ENCODE data around the gene GRB14.
"Not testable (repeated sequence)": the region's sequence is repeated elsewhere in the genome, so short reads cannot be mapped to it uniquely, and the experiment has no call there.

The GRB14 gene
- total RNA-seq, result 0 reads per million in 2 experiments

GRCh38 chr2:164620873-164621763 lies at the start of gene GRB14:
Gene GRB14, minus strand, starts transcription at chr2:164621482. Its CDS starts 173 bp downstream, at chr2:164621309.
- no peak for DNase-seq (ENCODE audit: low read depth)

- no peak for DNase-seq (ENCODE audit: low read depth)
Observed at GRCh38 chr2:164669291-164669690, 48.0 kb upstream of the GRB14 start.

- no peak for DNase-seq (ENCODE audit: low read depth)
Observed at GRCh38 chr2:164667566-164667965, 46.3 kb upstream of the GRB14 start.

GRCh38 chr2:164664070-164664469 lies 42.8 kb upstream of the GRB14 start:
- no peak for DNase-seq (ENCODE audit: low read depth)

- DNase-seq (ENCODE audit: low read depth), result no peak
Observed at GRCh38 chr2:164662868-164663631, 41.8 kb upstream of the GRB14 start.

- DNase-seq (ENCODE audit: low read depth), result no peak
Observed at GRCh38 chr2:164662066-164662465, 40.8 kb upstream of the GRB14 start.

GRCh38 chr2:164661349-164661748 lies 40.1 kb upstream of the GRB14 start:
- DNase-seq (ENCODE audit: low read depth), result no peak

- no peak for DNase-seq (ENCODE audit: low read depth)
Observed at GRCh38 chr2:164657129-164657528, 35.8 kb upstream of the GRB14 start.

GRCh38 chr2:164655750-164656149 lies 34.5 kb upstream of the GRB14 start:
- no peak for DNase-seq (ENCODE audit: low read depth)

- DNase-seq (ENCODE audit: low read depth), result no peak
Observed at GRCh38 chr2:164655336-164655735, 34.1 kb upstream of the GRB14 start.

GRCh38 chr2:164651361-164651760 lies 30.1 kb upstream of the GRB14 start:
- no peak for DNase-seq (ENCODE audit: low read depth)

GRCh38 chr2:164644036-164644700 lies 22.9 kb upstream of the GRB14 start:
- no peak for DNase-seq (ENCODE audit: low read depth)

- no peak for DNase-seq (ENCODE audit: low read depth)
Observed at GRCh38 chr2:164642946-164643555, 21.8 kb upstream of the GRB14 start.

GRCh38 chr2:164642268-164642667 lies 21.0 kb upstream of the GRB14 start:
- DNase-seq (ENCODE audit: low read depth), result no peak

- DNase-seq (ENCODE audit: low read depth), result not testable (repeated sequence)
Observed at GRCh38 chr2:164628319-164628718, 7.0 kb upstream of the GRB14 start.

- no peak for DNase-seq (ENCODE audit: low read depth)
Observed at GRCh38 chr2:164625378-164625971, 4.2 kb upstream of the GRB14 start.

- DNase-seq (ENCODE audit: low read depth), result no peak
Observed at GRCh38 chr2:164624316-164624715, 3.0 kb upstream of the GRB14 start.

- DNase-seq (ENCODE audit: low read depth), result no peak
Observed at GRCh38 chr2:164622338-164623106, 1.2 kb upstream of the GRB14 start.

- DNase-seq (ENCODE audit: low read depth), result no peak
Observed at GRCh38 chr2:164621764-164622105, 453 bp upstream of the GRB14 start.

- DNase-seq (ENCODE audit: low read depth), result no peak
Observed at GRCh38 chr2:164620457-164620856, 825 bp downstream of the GRB14 start.

- no peak for DNase-seq (ENCODE audit: low read depth)
Observed at GRCh38 chr2:164617466-164617865, 3.8 kb downstream of the GRB14 start.
